HG03457 (cell line): ENCODE results near the gene SLC35F4.

Experiments
- ATAC-seq: cut with Tn5 transposase; IDR thresholded peaks from one replicate; pipeline ENCODE4 v1.9.1; 2021; ENCODE audit warnings: moderate number of reproducible peaks; ENCODE audit not compliant: unreplicated experiment

The SLC35F4 gene

DNA sequence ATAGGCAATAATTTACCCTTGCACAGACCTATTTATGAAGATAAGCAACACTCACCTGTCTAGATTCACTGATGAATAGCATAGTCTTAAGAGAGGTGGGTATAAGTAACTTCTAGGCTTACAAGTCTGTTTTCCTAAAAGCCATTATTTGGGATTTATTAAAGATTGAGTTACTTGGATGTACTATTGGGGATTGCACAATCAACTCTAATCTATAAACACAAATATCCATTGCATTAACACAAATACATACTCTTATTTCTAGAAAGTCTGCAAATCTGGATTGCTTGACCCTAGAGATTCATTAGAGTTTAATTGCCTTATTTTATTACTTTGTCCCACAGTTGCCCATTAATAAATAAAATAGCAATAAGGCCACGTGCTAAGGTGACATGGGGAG lies 224.1 kb downstream of the SLC35F4 start:
- ATAC-seq: no peak

DNA sequence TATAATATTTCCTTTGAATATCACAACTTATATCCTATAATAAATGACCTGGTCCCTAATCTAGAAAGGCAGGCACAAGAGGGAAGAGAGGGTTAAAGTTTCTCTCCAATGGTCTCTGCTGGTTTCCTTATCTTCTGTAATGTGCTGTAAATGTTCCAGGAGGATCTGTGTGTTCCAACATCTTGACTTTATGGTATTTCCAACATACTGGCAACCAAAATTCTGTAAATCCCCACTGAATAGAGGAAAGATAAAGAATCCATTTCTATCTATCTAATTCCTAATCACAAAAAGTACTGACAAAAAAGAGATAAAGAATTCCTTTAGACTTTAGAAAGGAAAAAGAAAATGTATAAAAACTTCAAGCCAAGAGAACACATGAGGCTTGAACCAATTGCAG lies 225.9 kb downstream of the SLC35F4 start:
- no peak for ATAC-seq

DNA sequence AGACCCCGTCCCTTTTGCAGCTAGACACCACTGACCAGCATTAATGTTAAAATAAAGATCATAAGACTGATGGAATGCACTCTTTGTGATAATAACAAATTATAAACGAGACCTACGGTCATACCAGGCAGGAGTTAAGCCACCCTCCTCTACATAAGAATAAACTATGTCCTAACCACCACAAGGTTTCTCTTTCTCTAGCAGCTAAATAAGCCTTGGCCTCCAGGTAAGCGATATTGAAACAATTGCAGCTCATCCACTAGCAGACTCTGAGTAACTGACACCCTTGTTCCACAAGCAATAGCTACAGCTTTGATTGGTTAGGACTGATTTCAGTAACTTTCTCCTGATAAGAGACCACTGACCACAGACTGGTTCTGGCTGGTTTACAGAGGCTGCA lies 228.0 kb downstream of the SLC35F4 start:
- no peak for ATAC-seq

DNA sequence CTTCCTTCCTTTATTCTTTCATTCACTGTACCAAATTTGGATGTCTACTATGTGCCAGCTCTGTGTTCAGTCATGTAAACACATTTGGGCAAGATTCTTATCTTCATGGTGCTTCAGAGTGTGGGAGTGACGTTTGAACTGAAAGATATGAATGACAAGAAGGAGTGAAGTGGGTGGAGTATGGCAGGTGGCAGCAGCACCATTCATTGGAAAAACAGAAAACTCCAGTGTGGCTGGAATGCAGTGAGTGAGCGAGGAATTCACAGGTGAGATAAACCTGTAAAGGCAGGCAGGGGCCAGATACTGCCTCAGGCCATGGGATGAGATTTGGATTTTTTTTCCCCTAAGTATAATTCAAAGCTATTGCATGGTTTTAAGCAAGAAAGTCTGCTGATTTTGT lies 231.6 kb downstream of the SLC35F4 start:
- ATAC-seq: no peak

DNA sequence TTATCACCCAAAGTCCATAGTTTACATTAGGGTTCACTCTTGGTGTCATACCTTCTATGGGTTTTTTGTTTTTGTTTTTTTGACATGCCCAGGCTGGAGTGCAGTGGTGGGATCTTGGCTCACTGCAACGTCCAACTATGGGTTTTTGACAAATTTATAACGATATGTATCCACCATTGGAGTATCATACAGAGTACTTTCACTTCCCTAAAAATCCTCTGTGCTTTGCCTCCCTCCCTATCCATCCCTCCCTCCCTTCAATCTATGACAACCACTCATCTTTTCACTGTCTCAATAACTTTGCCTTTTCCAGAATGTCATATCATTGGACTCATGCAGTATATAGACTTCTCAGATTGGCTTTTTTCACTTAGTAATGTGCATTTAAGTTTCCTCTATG lies 233.2 kb downstream of the SLC35F4 start:
- ATAC-seq: no peak

DNA sequence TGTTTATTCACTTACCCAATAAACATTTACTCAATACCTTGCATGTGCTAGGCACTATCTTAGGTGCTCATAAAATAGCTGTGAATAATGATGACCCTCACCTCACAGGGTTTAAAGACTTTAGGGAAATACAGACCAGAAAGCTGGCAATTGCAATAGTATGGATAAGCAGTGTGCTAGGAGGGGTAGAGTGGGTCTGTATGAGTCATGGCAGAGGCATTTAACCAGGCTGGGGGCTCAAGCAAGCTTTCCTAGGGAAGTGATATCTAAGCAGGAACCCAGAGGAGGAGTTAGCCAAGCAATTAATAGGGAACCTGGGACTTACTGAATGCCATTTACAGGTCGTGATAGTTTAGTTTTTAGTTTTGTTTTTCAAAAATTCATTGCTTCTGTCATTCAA lies 248.4 kb downstream of the SLC35F4 start:
- no peak for ATAC-seq

DNA sequence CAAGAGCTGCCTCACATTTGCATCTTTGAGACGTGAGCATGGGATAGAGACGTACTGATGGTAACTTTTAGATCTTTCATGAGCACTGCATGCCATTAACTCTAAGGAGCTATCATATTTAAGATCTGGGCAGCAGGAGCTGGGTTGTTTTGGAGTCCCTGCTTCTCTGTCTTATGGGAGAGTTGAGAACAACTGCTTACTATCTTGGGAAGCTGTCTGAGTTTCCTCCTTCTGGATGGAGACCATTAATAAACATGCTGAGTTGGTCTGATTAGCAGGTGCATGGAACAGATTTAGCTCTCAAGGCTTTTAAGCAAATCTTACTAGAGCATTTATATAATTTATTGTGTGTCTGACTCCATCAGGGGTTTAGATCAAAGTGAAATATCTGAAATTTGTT lies 252.9 kb downstream of the SLC35F4 start:
- no peak for ATAC-seq

DNA sequence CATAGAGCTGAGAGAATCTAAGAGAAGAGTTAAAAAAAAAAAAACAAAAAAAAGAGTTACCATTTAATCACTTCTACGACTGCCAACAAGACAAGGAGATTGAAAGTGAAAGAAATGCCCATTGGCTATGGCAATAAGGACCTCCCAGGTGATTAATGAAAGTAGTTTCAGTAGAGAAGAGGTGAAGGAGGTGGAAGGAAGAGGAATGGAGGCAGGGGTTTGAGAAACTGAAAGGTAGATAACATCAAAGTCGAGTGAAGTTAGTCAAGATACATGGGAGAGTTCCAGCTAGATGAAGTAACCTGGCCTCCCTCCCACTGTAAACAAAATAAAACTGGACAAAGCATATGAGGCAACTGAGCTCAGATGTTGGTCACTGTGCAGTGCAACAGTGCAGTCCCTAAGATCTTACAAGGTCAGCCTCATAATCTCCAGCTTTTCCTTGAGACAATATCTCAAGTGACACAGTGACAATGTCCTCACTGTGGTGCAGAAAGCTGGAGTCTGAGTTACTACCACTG lies 254.3 kb downstream of the SLC35F4 start:
- no peak for ATAC-seq

DNA sequence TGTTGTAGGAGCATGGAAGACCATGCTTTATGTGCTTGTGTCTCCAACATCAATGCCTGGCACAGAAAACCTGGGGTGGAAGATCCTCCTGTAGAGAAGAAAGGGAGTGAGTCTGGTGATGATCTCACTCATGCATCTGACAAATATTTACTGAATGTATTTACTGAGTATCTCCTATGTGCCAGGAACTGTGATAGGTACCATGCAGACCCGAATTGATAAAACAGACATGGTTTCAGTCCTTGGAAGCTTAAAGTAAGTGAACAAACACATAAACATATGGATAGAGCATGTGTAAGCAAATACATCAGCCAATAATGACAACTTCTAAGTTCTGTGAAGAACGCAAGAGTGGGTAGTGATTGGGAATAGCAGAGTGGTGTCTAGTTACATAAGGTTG lies 255.3 kb downstream of the SLC35F4 start:
- no peak for ATAC-seq

DNA sequence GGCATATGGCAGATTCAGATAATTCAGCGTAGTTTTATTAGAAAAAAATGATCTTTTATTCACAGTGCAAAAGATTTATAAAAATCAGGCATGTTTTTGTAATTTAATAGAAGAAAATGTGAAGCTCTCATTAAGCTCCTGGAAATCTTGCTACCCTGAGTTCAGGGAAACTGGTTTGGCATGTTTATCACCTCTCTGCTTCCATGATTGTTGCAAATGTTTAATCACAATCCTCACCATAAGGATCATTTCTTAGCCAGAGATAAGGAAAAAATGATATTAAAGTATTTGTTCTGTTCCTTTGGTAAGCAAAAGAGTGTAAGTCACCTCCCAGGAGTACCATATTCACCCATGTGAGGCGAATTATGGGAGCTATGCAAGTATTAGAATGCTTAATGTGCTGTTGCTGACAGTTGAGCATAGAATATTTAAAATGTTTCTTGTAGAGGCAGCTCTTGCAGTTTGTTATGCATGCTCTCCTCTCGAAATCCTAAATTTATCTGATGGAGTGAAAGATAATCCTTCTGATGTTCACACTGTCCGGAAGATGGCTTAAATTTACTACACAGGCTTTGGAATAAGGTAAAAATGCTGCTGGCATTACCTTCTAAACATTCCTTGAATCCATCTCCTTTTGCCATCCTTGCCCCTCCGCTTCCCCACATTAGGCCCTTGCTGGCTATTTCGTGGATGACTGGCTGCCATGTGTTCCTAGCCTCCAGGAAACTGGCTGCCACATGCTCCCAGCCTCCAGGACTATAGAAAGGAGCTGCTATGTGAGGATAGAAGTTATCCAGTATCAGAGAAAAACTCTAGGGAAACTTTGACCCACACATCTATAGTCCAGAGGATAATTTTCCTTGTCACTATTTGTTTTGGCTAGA lies 256.5 kb downstream of the SLC35F4 start:
- ATAC-seq: no peak

DNA sequence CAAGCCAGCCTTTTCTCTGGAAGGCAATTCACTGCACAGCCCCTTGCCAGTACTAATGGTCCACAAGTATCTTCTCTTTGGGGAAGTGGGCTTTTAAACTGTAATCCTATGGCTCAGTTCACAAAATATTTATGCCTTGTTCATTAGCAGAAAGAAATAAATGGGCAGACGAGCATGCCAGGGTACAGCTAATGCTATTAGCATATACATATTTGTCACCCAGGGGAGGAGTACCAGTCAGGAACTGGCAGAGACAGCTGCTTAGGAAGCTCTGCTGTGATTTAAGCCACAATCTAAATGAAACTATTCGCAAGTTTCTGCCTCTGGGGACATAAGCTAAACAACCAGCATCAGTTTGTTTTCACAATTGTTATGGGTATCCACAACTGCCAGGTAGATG lies 258.8 kb downstream of the SLC35F4 start:
- ATAC-seq: no peak

DNA sequence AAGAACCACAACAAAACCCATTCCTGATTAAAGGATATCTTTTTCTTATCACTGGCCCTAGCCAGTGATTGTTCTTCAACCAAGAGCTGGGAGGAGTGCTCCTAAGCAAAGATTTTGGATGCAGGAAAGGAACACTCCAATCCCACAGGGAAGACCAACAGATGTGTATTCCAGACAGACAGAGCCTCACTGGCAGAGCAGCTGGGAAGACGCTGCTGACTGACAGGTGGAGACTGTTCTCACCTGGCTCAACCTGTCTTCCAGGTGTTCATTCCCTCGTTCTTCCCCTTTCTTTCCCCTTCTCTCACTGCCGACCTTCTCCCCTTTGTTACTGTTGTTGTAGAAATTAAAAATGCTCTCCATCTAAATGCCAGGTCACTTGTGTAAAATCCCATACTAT lies 282.5 kb downstream of the SLC35F4 start:
- no peak for ATAC-seq

DNA sequence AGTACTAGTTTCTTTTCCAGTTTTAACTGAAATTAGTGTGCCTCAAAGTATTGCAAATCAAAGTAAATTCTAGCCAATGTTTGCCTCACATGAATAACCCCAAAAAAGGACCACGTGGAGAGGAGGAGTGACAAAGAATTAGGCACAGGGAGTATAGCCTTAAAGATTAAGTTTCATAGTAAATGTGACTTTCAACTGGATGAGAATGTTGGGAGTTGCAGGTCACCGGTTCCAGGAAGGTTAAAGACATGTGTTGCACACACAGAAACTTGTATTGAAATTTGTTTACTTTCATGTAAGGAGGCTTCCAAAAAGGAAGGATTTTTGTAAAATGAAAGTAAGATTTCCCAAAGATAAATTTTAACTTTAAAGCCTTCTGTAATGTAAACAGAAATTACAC lies 283.1 kb downstream of the SLC35F4 start:
- ATAC-seq: no peak

DNA sequence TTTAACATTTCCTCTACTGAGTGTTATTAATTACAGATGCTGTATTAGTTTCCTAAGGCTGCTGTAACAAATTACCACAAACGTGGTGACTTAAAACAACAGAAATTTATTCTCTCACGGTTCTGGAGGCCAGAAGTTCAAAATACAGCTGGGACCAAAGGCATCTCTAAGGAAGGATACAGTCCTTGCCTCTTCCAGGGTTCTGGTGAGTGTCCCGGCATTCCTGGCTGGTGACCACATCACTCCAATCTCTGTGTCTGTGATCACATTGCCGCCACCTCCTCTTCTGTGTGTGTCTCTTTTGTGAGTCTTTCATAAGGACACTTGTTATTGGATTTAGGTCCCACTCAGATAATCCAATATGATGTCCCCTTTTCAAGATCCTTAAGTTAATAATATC lies 287.1 kb downstream of the SLC35F4 start:
- ATAC-seq: no peak

DNA sequence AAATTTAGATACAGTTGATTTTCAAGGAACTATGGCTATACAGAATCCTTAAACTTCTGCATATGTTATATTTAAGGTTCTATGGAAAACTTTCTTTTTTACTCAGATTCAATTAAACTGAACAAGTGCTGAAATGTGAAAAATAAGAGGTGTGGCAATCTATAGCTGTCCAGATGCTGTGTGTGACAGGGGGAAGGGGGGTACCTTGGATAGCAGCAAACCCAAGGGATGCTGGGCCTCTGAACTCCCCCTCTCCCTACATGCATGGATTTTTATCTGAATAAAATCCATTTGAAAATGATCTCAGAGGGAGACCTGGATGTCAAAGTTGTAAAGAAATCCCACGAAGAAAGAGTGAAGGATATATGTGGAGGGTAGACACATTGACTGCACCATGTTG lies 289.4 kb downstream of the SLC35F4 start:
- no peak for ATAC-seq

DNA sequence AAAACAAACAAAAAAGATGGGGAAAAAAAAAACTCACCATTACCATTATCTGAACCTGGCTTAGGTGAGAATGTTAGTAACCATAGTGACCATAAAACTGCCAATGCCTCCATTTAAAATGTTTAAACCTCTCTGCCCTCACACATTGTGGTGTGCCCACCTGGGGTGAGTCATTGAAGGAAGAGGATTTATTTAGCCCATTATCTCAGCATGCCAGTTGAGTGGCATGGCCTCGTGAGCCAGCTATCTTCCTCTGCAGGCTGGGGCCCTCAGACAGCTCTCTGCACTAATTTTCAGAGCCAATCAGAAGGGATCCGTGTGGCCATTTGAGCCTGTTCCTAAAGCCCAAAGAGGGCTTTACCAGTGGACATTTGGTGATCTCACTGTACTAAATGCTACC lies 290.4 kb downstream of the SLC35F4 start:
- no peak for ATAC-seq

DNA sequence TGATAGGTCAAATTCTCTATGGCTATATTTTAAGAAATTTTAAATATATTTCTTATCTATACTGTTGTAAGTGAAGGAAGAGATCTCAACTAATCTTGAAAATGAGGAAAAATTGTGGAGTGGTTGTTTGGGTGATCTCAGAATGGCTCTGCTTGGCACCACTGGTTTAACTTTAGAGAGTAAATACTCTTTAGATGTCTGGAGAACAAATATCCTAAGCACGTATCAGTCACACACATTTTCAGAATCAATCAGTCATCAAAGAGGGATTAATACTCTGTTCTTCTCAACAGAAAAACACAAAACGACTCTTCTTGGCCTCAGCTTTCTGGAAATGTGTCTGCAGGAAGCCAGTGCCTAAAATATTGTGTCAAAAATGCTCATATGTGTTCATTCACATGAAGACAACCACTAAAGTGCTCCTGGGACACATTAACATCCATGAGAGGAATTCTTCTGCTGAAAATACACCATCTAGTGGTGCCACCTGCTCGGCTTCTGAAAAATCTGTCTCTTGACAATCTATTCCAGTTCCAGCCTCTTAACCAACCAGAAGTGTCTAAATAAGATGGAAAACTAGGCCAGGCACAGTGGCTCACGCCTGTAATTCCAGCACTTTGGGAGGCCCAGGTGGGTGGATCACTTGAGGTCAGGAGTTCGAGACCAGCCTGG lies 291.1 kb downstream of the SLC35F4 start:
- no peak for ATAC-seq

DNA sequence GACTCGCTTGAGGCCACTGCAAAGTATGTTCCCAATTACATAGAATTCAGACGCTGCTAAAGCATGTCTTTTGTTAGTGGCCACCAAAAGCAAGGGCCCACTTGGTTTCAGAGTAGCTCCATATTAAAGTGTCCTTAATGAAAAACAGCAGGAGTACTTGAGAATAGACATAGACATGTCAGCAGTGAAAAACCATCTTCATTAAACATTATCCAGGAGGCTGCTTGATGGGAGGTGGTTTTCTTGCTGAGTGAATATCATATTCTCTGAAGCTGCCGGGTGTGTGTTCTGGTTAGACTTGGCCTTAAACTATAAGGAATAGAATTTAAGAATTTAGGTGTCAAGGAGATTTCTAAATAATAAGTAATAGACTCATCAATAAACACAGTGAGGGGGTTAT lies 292.7 kb downstream of the SLC35F4 start:
- ATAC-seq: no peak

DNA sequence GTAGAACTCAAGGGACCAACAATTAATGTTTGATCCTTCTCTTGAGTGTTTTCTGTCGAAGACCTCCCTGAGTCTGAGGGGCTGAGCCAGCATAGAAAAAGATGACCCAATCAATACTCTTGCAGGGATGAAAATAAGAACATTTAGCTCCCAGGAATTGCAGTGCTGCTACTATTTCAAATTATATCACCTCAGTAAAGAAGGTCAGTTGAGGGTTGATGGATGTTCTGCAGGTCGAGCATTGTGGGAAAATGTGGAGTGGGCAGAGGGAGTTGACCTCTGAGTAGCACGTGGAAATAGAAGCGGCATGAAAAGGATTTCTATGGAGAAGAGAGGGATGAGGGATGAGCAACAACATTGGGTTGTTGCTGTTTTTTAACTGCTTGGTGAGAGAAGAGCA lies 297.3 kb downstream of the SLC35F4 start:
- no peak for ATAC-seq

DNA sequence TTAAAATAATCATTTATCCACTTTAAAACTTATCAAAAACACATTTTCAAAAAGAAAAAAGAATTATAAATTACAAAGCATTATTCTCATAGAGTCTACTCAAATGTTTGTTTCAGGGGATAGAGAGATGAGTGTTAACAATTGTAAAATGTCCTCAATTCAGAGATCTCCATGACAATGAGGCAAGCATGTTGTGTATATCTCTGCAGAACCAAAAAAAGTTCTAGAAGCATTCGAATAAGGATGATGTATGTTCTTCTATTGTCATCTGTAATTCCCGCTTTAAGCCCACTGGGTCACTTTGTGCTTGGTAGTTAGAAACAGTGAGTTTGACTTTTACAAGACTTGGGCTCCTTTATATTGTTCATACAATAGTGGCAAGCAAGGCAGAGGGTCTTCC lies 298.7 kb downstream of the SLC35F4 start:
- ATAC-seq: no peak

DNA sequence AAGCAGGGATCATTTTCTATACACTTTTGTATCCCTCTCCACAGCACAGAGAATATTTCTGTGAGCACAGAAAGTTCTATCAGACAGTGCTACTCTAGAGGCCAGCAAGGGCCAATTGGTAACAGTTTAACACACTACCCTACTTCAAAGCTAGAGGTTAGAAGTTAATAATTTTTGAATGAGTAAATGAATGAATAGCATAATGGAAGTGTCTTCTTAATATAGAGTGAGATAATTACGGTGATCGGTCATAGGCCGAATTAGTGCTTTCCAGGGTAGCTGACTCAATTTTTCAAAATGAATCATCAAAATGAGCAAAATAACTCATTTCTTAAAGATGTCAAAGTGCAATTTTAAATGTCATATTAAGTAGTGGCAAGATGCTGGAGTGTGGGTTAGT lies 305.2 kb downstream of the SLC35F4 start:
- peak; percentile 94 for ATAC-seq

DNA sequence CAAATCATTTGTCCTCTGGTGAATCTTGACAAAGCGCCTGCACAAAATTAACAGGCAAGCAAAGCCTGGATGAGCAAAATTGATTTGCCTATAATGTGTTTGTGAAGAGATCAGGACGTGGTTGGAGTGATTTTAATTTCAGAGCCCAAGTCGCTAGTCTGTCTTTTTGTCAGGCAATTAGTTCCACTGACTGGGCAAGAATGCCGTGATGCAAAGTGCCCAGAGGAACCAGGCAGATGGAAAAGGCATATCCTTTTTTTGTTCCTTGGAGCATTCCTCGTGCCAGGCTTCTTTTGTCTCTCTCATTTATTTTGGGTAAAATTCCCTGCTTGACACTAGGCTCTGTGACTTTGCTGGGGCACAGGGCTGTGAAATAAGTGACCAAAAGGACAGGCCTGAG lies 306.3 kb downstream of the SLC35F4 start:
- no peak for ATAC-seq
